ENCODE measurements around the gene CACNA1B.

The CACNA1B gene

DNA sequence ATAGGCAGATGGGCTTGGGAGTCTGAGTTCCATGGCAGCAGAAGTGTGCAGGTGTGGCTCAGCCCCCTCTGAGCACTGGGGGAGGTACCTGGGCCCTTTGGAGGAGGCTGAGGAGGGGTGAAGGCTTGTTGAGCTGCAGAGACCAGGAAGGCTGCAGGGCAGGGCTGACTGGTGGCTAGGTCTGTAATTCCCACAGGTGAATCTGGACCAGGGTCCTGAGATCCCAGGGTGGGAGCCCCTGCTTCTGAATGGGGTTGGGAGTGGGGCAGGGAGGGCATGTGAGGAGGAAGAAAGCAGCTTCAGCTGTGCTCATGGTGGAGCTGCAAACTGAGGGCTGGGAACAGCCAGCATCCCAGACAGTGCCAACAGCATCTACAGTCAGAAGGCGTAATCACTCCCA, 111.1 kb downstream of the CACNA1B start:
- Histone ChIP-seq H3K4me3 (replicated peaks; ENCODE audit: insufficient read depth, low read length) (no peak overlapping the region), H3K27me3 (ENCODE audit: insufficient read depth, poor library complexity, severe bottlenecking) (no peaks in the 10 kb centered on the region), H3K27ac (replicated peaks) (no peak overlapping the region)
- TF ChIP-seq, protein P1, sequence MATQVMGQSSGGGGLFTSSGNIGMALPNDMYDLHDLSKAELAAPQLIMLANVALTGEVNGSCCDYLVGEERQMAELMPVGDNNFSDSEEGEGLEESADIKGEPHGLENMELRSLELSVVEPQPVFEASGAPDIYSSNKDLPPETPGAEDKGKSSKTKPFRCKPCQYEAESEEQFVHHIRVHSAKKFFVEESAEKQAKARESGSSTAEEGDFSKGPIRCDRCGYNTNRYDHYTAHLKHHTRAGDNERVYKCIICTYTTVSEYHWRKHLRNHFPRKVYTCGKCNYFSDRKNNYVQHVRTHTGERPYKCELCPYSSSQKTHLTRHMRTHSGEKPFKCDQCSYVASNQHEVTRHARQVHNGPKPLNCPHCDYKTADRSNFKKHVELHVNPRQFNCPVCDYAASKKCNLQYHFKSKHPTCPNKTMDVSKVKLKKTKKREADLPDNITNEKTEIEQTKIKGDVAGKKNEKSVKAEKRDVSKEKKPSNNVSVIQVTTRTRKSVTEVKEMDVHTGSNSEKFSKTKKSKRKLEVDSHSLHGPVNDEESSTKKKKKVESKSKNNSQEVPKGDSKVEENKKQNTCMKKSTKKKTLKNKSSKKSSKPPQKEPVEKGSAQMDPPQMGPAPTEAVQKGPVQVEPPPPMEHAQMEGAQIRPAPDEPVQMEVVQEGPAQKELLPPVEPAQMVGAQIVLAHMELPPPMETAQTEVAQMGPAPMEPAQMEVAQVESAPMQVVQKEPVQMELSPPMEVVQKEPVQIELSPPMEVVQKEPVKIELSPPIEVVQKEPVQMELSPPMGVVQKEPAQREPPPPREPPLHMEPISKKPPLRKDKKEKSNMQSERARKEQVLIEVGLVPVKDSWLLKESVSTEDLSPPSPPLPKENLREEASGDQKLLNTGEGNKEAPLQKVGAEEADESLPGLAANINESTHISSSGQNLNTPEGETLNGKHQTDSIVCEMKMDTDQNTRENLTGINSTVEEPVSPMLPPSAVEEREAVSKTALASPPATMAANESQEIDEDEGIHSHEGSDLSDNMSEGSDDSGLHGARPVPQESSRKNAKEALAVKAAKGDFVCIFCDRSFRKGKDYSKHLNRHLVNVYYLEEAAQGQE (IDR thresholded peaks at IDR 0.05; ENCODE audit: insufficient replicate concordance, low read depth): no peak
- TF ChIP-seq SPI1 (IDR thresholded peaks at IDR 0.05; ENCODE audit: borderline replicate concordance, low read depth) (no peak), GABPA (IDR thresholded peaks at IDR 0.05; ENCODE audit: low read depth) (no peak), POLR2AphosphoS5 (IDR thresholded peaks at IDR 0.05; ENCODE audit: low read depth) (no peak)
- TF ChIP-seq, protein P2, sequence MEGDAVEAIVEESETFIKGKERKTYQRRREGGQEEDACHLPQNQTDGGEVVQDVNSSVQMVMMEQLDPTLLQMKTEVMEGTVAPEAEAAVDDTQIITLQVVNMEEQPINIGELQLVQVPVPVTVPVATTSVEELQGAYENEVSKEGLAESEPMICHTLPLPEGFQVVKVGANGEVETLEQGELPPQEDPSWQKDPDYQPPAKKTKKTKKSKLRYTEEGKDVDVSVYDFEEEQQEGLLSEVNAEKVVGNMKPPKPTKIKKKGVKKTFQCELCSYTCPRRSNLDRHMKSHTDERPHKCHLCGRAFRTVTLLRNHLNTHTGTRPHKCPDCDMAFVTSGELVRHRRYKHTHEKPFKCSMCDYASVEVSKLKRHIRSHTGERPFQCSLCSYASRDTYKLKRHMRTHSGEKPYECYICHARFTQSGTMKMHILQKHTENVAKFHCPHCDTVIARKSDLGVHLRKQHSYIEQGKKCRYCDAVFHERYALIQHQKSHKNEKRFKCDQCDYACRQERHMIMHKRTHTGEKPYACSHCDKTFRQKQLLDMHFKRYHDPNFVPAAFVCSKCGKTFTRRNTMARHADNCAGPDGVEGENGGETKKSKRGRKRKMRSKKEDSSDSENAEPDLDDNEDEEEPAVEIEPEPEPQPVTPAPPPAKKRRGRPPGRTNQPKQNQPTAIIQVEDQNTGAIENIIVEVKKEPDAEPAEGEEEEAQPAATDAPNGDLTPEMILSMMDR (IDR thresholded peaks at IDR 0.05; ENCODE audit: insufficient read depth, low read length): no peak
- no peak for DNase-seq (ENCODE audit: low read depth in 1 of 2, low spot score in 1 of 2)

DNA sequence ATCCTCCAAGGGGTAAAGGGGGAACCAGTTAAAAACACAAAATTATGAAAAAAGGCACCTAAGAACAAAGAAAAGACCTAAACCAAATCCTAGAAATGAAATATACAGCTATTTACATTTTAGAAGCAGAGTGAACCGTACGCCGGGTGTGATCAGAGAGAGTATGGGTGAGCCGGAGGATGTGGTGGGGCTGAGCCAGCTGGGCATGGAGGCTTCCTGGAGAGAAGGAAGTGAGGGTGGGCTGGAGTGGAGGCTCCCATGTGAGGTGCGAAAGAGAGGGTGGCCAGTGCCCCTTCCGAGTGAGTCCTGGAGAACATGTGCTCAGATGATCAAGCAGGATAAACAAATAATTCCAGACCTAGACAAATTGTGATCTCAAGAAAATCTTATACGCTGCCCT, 111.6 kb downstream of the CACNA1B start:
- no peaks in the 10 kb centered on the region for H3K27me3 ChIP-seq (ENCODE audit: insufficient read depth, poor library complexity, severe bottlenecking)

DNA sequence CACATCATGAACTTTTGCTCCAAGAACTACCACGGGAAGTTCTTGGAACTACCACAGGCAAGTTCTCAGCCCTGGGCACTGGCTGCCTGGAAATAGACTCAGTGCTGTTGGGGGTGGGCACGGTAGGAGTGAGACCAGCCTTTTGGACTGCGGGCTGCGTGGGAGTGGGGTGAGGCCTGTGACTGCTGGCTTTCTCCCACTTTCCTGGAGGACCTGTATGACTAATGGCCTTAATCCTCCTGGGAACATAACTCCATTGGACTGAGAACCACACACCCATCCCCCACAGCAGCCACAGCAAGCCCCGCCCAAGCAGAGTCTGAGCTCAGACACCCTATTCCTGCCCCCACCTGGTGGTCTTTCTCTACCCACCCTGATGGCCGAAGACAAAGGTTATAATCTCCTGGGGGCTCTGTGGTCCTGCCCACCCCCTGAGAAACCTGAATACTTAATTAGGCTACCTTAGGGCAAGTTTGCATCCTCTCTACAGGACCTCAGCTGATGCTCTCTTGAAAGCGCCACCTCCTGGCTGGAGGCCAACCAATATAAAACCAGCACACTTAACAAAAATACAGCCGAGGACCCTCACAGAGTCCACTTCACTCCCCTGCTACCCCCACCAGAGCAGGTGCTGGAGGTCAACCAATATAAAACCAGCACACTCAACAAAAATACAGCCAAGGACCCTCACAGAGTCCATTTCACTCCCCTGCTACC, 112.6 kb downstream of the CACNA1B start:
- TF ChIP-seq, protein P2 (IDR thresholded peaks at IDR 0.05; ENCODE audit: insufficient read depth, low read length): no peak
- TF ChIP-seq GABPA (IDR thresholded peaks at IDR 0.05; ENCODE audit: low read depth): no peak
- DNase-seq (ENCODE audit: low read depth in 1 of 2, low spot score in 1 of 2): no peak
- Histone ChIP-seq H3K4me3 (replicated peaks; ENCODE audit: insufficient read depth, low read length) (no peak overlapping the region), H3K27me3 (ENCODE audit: insufficient read depth, poor library complexity, severe bottlenecking) (peaks cover 2% of the 10 kb centered on the region), H3K27ac (replicated peaks) (no peak overlapping the region)

More for the DNA sequence above, 111.6 kb downstream of the CACNA1B start:
- no peak overlapping the region for H3K4me3 ChIP-seq (replicated peaks; ENCODE audit: insufficient read depth, low read length)
- no peak overlapping the region for H3K27ac ChIP-seq (replicated peaks)
- TF ChIP-seq SPI1 (IDR thresholded peaks at IDR 0.05; ENCODE audit: borderline replicate concordance, low read depth) (no peak), POLR2AphosphoS5 (IDR thresholded peaks at IDR 0.05; ENCODE audit: low read depth) (no peak), GABPA (IDR thresholded peaks at IDR 0.05; ENCODE audit: low read depth) (no peak)
- TF ChIP-seq, protein P1 (IDR thresholded peaks at IDR 0.05; ENCODE audit: insufficient replicate concordance, low read depth): no peak
- TF ChIP-seq, protein P2 (IDR thresholded peaks at IDR 0.05; ENCODE audit: insufficient read depth, low read length): no peak
- no peak for DNase-seq (ENCODE audit: low read depth in 1 of 2, low spot score in 1 of 2)
